Measurements from ENCODE around the gene HS3ST3B1.

HS3ST3B1 gene

GRCh38 chr17:14318918-14319205, 18.0 kb downstream of the HS3ST3B1 start:
- H3K36me3 ChIP-seq (ENCODE audit: control insufficient read depth, insufficient read depth, low read length), result peaks cover 3% of the 10 kb centered on the region
- no peak for DNase-seq

GRCh38 chr17:14320098-14320497, 19.2 kb downstream of the HS3ST3B1 start:
- peaks cover 24% of the 10 kb centered on the region for H3K4me1 ChIP-seq (ENCODE audit: control insufficient read depth, insufficient read depth, low read length, poor library complexity, severe bottlenecking)
- H3K36me3 ChIP-seq (ENCODE audit: control insufficient read depth, insufficient read depth, low read length), result no peaks in the 10 kb centered on the region
- no peaks in the 10 kb centered on the region for H3K27me3 ChIP-seq (replicated peaks; ENCODE audit: control insufficient read depth, insufficient read depth, low read length, poor library complexity, severe bottlenecking)
- H3K27ac ChIP-seq (ENCODE audit: insufficient read depth, low read length, poor library complexity, severe bottlenecking), result no peak overlapping the region
- no peaks in the 10 kb centered on the region for H3K9me3 ChIP-seq (ENCODE audit: control insufficient read depth, low read length)
- H3K4me3 ChIP-seq (ENCODE audit: insufficient read depth, low read depth, low read length, poor library complexity, severe bottlenecking), result no peak overlapping the region
- DNase-seq, result no peak

More at GRCh38 chr17:14318918-14319205, 18.0 kb downstream of the HS3ST3B1 start:
- Histone ChIP-seq H3K27me3 (replicated peaks; ENCODE audit: control insufficient read depth, insufficient read depth, low read length, poor library complexity, severe bottlenecking) (no peaks in the 10 kb centered on the region), H3K9me3 (ENCODE audit: control insufficient read depth, low read length) (no peaks in the 10 kb centered on the region), H3K4me1 (ENCODE audit: control insufficient read depth, insufficient read depth, low read length, poor library complexity, severe bottlenecking) (peaks cover 24% of the 10 kb centered on the region), H3K27ac (ENCODE audit: insufficient read depth, low read length, poor library complexity, severe bottlenecking) (no peak overlapping the region), H3K4me3 (ENCODE audit: insufficient read depth, low read depth, low read length, poor library complexity, severe bottlenecking) (no peak overlapping the region)

GRCh38 chr17:14320734-14321475, 20.0 kb downstream of the HS3ST3B1 start:
- no peak overlapping the region for H3K27ac ChIP-seq (ENCODE audit: insufficient read depth, low read length, poor library complexity, severe bottlenecking)
- H3K9me3 ChIP-seq (ENCODE audit: control insufficient read depth, low read length), result no peaks in the 10 kb centered on the region
- H3K4me1 ChIP-seq (ENCODE audit: control insufficient read depth, insufficient read depth, low read length, poor library complexity, severe bottlenecking), result peaks cover 24% of the 10 kb centered on the region
- H3K36me3 ChIP-seq (ENCODE audit: control insufficient read depth, insufficient read depth, low read length), result no peaks in the 10 kb centered on the region
- H3K4me3 ChIP-seq (ENCODE audit: insufficient read depth, low read depth, low read length, poor library complexity, severe bottlenecking), result no peak overlapping the region
- no peaks in the 10 kb centered on the region for H3K27me3 ChIP-seq (replicated peaks; ENCODE audit: control insufficient read depth, insufficient read depth, low read length, poor library complexity, severe bottlenecking)
- no peak for DNase-seq

GRCh38 chr17:14321476-14321949, 20.6 kb downstream of the HS3ST3B1 start:
- no peak overlapping the region for H3K27ac ChIP-seq (ENCODE audit: insufficient read depth, low read length, poor library complexity, severe bottlenecking)
- no peak for DNase-seq

GRCh38 chr17:14321980-14322776, 21.3 kb downstream of the HS3ST3B1 start:
- H3K27ac ChIP-seq (ENCODE audit: insufficient read depth, low read length, poor library complexity, severe bottlenecking), result no peak overlapping the region
- no peak for DNase-seq
- H3K27me3 ChIP-seq (replicated peaks; ENCODE audit: control insufficient read depth, insufficient read depth, low read length, poor library complexity, severe bottlenecking), result no peaks in the 10 kb centered on the region
- H3K4me1 ChIP-seq (ENCODE audit: control insufficient read depth, insufficient read depth, low read length, poor library complexity, severe bottlenecking), result peaks cover 24% of the 10 kb centered on the region
- H3K4me3 ChIP-seq (ENCODE audit: insufficient read depth, low read depth, low read length, poor library complexity, severe bottlenecking), result no peak overlapping the region
- H3K36me3 ChIP-seq (ENCODE audit: control insufficient read depth, insufficient read depth, low read length), result no peaks in the 10 kb centered on the region
- no peaks in the 10 kb centered on the region for H3K9me3 ChIP-seq (ENCODE audit: control insufficient read depth, low read length)

More at GRCh38 chr17:14321476-14321949, 20.6 kb downstream of the HS3ST3B1 start:
- Histone ChIP-seq H3K4me3 (ENCODE audit: insufficient read depth, low read depth, low read length, poor library complexity, severe bottlenecking) (no peak overlapping the region), H3K4me1 (ENCODE audit: control insufficient read depth, insufficient read depth, low read length, poor library complexity, severe bottlenecking) (peaks cover 24% of the 10 kb centered on the region), H3K9me3 (ENCODE audit: control insufficient read depth, low read length) (no peaks in the 10 kb centered on the region), H3K27me3 (replicated peaks; ENCODE audit: control insufficient read depth, insufficient read depth, low read length, poor library complexity, severe bottlenecking) (no peaks in the 10 kb centered on the region), H3K36me3 (ENCODE audit: control insufficient read depth, insufficient read depth, low read length) (no peaks in the 10 kb centered on the region)

- no peak for DNase-seq
- no peak overlapping the region for H3K27ac ChIP-seq (ENCODE audit: insufficient read depth, low read length, poor library complexity, severe bottlenecking)
- no peak overlapping the region for H3K4me3 ChIP-seq (ENCODE audit: insufficient read depth, low read depth, low read length, poor library complexity, severe bottlenecking)
Observed at GRCh38 chr17:14323522-14323981, 22.7 kb downstream of the HS3ST3B1 start.

GRCh38 chr17:14325618-14326167, 24.8 kb downstream of the HS3ST3B1 start:
- no peak for DNase-seq
- Histone ChIP-seq H3K4me1 (ENCODE audit: control insufficient read depth, insufficient read depth, low read length, poor library complexity, severe bottlenecking) (peaks cover 17% of the 10 kb centered on the region), H3K4me3 (ENCODE audit: insufficient read depth, low read depth, low read length, poor library complexity, severe bottlenecking) (no peak overlapping the region), H3K9me3 (ENCODE audit: control insufficient read depth, low read length) (no peaks in the 10 kb centered on the region), H3K36me3 (ENCODE audit: control insufficient read depth, insufficient read depth, low read length) (no peaks in the 10 kb centered on the region), H3K27me3 (replicated peaks; ENCODE audit: control insufficient read depth, insufficient read depth, low read length, poor library complexity, severe bottlenecking) (no peaks in the 10 kb centered on the region), H3K27ac (ENCODE audit: insufficient read depth, low read length, poor library complexity, severe bottlenecking) (no peak overlapping the region)

More at GRCh38 chr17:14323522-14323981, 22.7 kb downstream of the HS3ST3B1 start:
- no peaks in the 10 kb centered on the region for H3K9me3 ChIP-seq (ENCODE audit: control insufficient read depth, low read length)
- H3K36me3 ChIP-seq (ENCODE audit: control insufficient read depth, insufficient read depth, low read length), result no peaks in the 10 kb centered on the region
- H3K4me1 ChIP-seq (ENCODE audit: control insufficient read depth, insufficient read depth, low read length, poor library complexity, severe bottlenecking), result peaks cover 15% of the 10 kb centered on the region
- H3K27me3 ChIP-seq (replicated peaks; ENCODE audit: control insufficient read depth, insufficient read depth, low read length, poor library complexity, severe bottlenecking), result no peaks in the 10 kb centered on the region

- H3K9me3 ChIP-seq (ENCODE audit: control insufficient read depth, low read length), result no peaks in the 10 kb centered on the region
- peaks cover 17% of the 10 kb centered on the region for H3K4me1 ChIP-seq (ENCODE audit: control insufficient read depth, insufficient read depth, low read length, poor library complexity, severe bottlenecking)
- no peaks in the 10 kb centered on the region for H3K36me3 ChIP-seq (ENCODE audit: control insufficient read depth, insufficient read depth, low read length)
- H3K4me3 ChIP-seq (ENCODE audit: insufficient read depth, low read depth, low read length, poor library complexity, severe bottlenecking), result no peak overlapping the region
- DNase-seq, result no peak
- no peak overlapping the region for H3K27ac ChIP-seq (ENCODE audit: insufficient read depth, low read length, poor library complexity, severe bottlenecking)
- no peaks in the 10 kb centered on the region for H3K27me3 ChIP-seq (replicated peaks; ENCODE audit: control insufficient read depth, insufficient read depth, low read length, poor library complexity, severe bottlenecking)
Observed at GRCh38 chr17:14329900-14330491, 29.1 kb downstream of the HS3ST3B1 start.

- peaks cover 18% of the 10 kb centered on the region for H3K4me1 ChIP-seq (ENCODE audit: control insufficient read depth, insufficient read depth, low read length, poor library complexity, severe bottlenecking)
- no peak overlapping the region for H3K4me3 ChIP-seq (ENCODE audit: insufficient read depth, low read depth, low read length, poor library complexity, severe bottlenecking)
- H3K27ac ChIP-seq (ENCODE audit: insufficient read depth, low read length, poor library complexity, severe bottlenecking), result no peak overlapping the region
- DNase-seq, result no peak
- H3K36me3 ChIP-seq (ENCODE audit: control insufficient read depth, insufficient read depth, low read length), result no peaks in the 10 kb centered on the region
- no peaks in the 10 kb centered on the region for H3K9me3 ChIP-seq (ENCODE audit: control insufficient read depth, low read length)
- H3K27me3 ChIP-seq (replicated peaks; ENCODE audit: control insufficient read depth, insufficient read depth, low read length, poor library complexity, severe bottlenecking), result no peaks in the 10 kb centered on the region
Observed at GRCh38 chr17:14330492-14330962, 29.6 kb downstream of the HS3ST3B1 start.

Data from effector memory CD4-positive, alpha-beta T cell (primary cell).